HepG2 (cell line): ENCODE measurements around the gene RPL26. TPM values are rescaled to one million over a fixed set of nuclear protein-coding genes. Genes with fewer than 3 reads are reported as not detected.
A peak's percentile ranks its signal among the peaks of the same experiment; 100 is the strongest.

Source experiments
- AGO1 ChIP-seq: fragments of 200-400 bp; formaldehyde crosslinking; IDR thresholded peaks from 2 replicates; pipeline ENCODE4 v1.6.1; 2017; ENCODE audit warnings: mild to moderate bottlenecking, low read depth, low read length, moderate library complexity; ENCODE audit not compliant: poor library complexity, severe bottlenecking
- ARID4A ChIP-seq: sonication (generic); formaldehyde crosslinking; IDR thresholded peaks from 2 replicates; pipeline ENCODE4 v1.5.0; 2020; ENCODE audit warnings: mild to moderate bottlenecking, missing genetic modification reagents, borderline replicate concordance
- ARNT2 ChIP-seq: sonication (generic); formaldehyde crosslinking; IDR thresholded peaks from 2 replicates; pipeline ENCODE4 v1.8.0; 2022; ENCODE audit warnings: mild to moderate bottlenecking, low read depth, missing genetic modification reagents, moderate library complexity
- FUBP1 ChIP-seq: sonication (generic); formaldehyde crosslinking; IDR thresholded peaks from 2 replicates; pipeline ENCODE4 v1.5.1; 2020; ENCODE audit warnings: missing genetic modification reagents, mild to moderate bottlenecking, borderline replicate concordance
- GMEB2 ChIP-seq: IDR thresholded peaks from 2 replicates; pipeline ENCODE4 v1.6.1; 2016; ENCODE audit warnings: missing biosample characterization, missing genetic modification reagents, low read depth
- IKZF5 ChIP-seq: IDR thresholded peaks from 2 replicates; pipeline ENCODE4 v1.6.1; 2018; ENCODE audit warnings: missing genetic modification reagents, mild to moderate bottlenecking, missing compliant biosample characterization
- MED8 ChIP-seq: sonication (generic); formaldehyde crosslinking; IDR thresholded peaks from 2 replicates; pipeline ENCODE4 v1.8.1; 2023; ENCODE audit warnings: mild to moderate bottlenecking, missing genetic modification reagents; ENCODE audit not compliant: insufficient replicate concordance
- RFXAP ChIP-seq: sonication (generic); formaldehyde crosslinking; IDR thresholded peaks from 2 replicates; pipeline ENCODE4 v1.4.0; 2020; ENCODE audit warnings: missing genetic modification reagents, borderline replicate concordance
- SAP130 ChIP-seq: IDR thresholded peaks from 2 replicates; pipeline ENCODE4 v1.6.1; 2016; ENCODE audit warnings: low read depth
- ZBTB2 ChIP-seq: sonication (generic); formaldehyde crosslinking; IDR thresholded peaks from 2 replicates; pipeline ENCODE4 v1.8.0; 2022; ENCODE audit warnings: low read depth, missing genetic modification reagents
- ZBTB49 ChIP-seq: sonication (generic); formaldehyde crosslinking; IDR thresholded peaks from 2 replicates; pipeline ENCODE4 v1.4.0; 2020; ENCODE audit warnings: missing genetic modification reagents, borderline replicate concordance
- ZNF331 ChIP-seq: sonication (generic); formaldehyde crosslinking; IDR thresholded peaks from 2 replicates; pipeline ENCODE4 v1.4.0; 2020; ENCODE audit warnings: missing genetic modification reagents
- ZNF644 ChIP-seq: IDR thresholded peaks from 2 replicates; pipeline ENCODE4 v1.6.1; 2016; ENCODE audit warnings: low read depth
- ZNF792 ChIP-seq: IDR thresholded peaks from 2 replicates; pipeline ENCODE4 v1.6.1; 2016
- polyA plus RNA-seq, 8 experiments: library from polyadenylated mRNA; depleted of rRNA in 3 of 8; stranded (reverse) in 7 of 8; unstranded in 1 of 8; fragments of >200 nt; fragmentation: Illumina TruSeq in 4 of 8; extraction: Trizol in 4 of 8; gene quantifications; 2 replicates each; pipeline versions ENCODE4 v1.2.1 to v1.2.3, GENCODE V29; 2011 to 2016; ENCODE audit warnings: low read depth in 4 of 8, missing spikeins in 1 of 8, mixed read lengths in 1 of 8; ENCODE audit not compliant: insufficient read depth in 1 of 8
- total RNA-seq, 5 experiments: library from RNA; depleted of rRNA; stranded (reverse); fragments of >200 nt; fragmentation: Illumina TruSeq; extraction: Trizol; gene quantifications; 2 replicates each; pipeline ENCODE4 v1.2.3, GENCODE V29; 2016; ENCODE audit warnings: low read depth in 1 of 5

Gene RPL26
- total and polyA plus RNA-seq, 2 of the 13 experiments (the other 11 are each of a cell fraction or from before 2014, with no cell fraction given), result 2,817 to 3,529 TPM

- TF ChIP-seq ARID4A (CRISPR knock-in tag) (peak; percentile 37; the same call in 1 of the 2 replicates), FUBP1 (CRISPR knock-in tag) (no peak), ZNF331 (CRISPR knock-in tag) (peak; percentile 56; the same call in 1 of the 2 replicates), SAP130 (peak; percentile 55), ZNF792 (CRISPR knock-in tag) (no peak), GMEB2 (CRISPR knock-in tag) (no peak), ZBTB2 (CRISPR knock-in tag) (no peak), ZNF644 (CRISPR knock-in tag) (no peak), ZBTB49 (CRISPR knock-in tag) (no peak), IKZF5 (peak; percentile 60; the same call in 1 of the 2 replicates), AGO1 (no peak), ARNT2 (no peak), RFXAP (no peak), MED8 (CRISPR knock-in tag) (no peak)
Observed at GRCh38 chr17:8409966-8410882, 27.2 kb upstream of the RPL26 start (continued).
